Activated T-helper 17 cell treated with anti-CD3 and anti-CD28 coated beads, Interleukin-2, amount 50 U/mL, for 72 hours (primary cell): Measurements from ENCODE around the gene SAMSN1. TPM values are rescaled to one million over a fixed set of nuclear protein-coding genes. Genes with fewer than 3 reads are reported as not detected.

Experiments
- ATAC-seq: fragments of 150-1000 bp; cut with Tn5 transposase; replicated peaks from 2 replicates; pipeline ENCODE4 v1.10.0; 2021; ENCODE audit warnings: mild to moderate bottlenecking, moderate library complexity
- H3K27ac Mint-ChIP-seq: one replicate; pipeline ENCODE4 v1.8.0; 2022; ENCODE audit warnings: mixed read lengths
- H3K27me3 Mint-ChIP-seq: one replicate; pipeline ENCODE4 v1.8.0; 2022; ENCODE audit warnings: mixed read lengths
- H3K36me3 Mint-ChIP-seq: one replicate; pipeline ENCODE4 v1.8.0; 2022; ENCODE audit warnings: low read depth, mild to moderate bottlenecking, mixed read lengths
- H3K4me1 Mint-ChIP-seq: one replicate; pipeline ENCODE4 v1.8.0; 2022; ENCODE audit warnings: mixed read lengths
- H3K4me3 Mint-ChIP-seq: one replicate; pipeline ENCODE4 v1.8.0; 2022; ENCODE audit warnings: mild to moderate bottlenecking, mixed read lengths
- H3K9me3 Mint-ChIP-seq: one replicate; pipeline ENCODE4 v1.8.0; 2022; ENCODE audit warnings: mixed read lengths
- total RNA-seq, 2 donors: library from RNA; stranded (reverse); gene quantifications; one replicate each; pipeline ENCODE4 v1.2.3, GENCODE V29; 2022

Gene SAMSN1
- total RNA-seq, 2 donors from 2014 or later = 76.9 to 93.3 TPM

- Mint-ChIP-seq H3K36me3 (peaks cover 93% of the 10 kb centered on the region), H3K27ac (peak overlapping the region; percentile 9), H3K4me1 (peaks cover 14% of the 10 kb centered on the region), H3K4me3 (no peak overlapping the region), H3K27me3 (no peaks in the 10 kb centered on the region), H3K9me3 (no peaks in the 10 kb centered on the region)
- ATAC-seq = no peak
Measured at GRCh38 chr21:14493731-14494130, 52.4 kb downstream of the SAMSN1 start.

DNA sequence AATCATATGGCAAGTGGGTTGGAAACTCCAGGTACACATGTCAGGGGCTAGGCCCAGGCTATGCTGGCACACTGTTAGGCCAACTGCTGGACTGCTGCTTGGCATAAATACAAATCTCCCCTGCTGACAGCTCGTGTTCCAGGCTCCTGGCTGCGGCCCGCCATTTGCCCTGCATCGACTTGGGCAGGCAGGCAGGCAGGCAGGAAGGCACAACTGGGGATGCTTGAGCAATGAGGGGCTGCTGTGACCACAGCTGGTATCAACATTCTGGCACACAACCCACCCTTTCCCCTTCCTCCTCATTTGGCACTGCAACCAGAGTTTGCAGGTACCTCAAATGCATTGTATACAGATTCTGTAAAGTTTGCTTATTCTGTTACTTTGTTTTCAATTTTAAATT lies 53.2 kb downstream of the SAMSN1 start:
- H3K27ac Mint-ChIP-seq = peak overlapping the region; percentile 9
- H3K4me1 Mint-ChIP-seq = peaks cover 21% of the 10 kb centered on the region
- H3K9me3 Mint-ChIP-seq = no peaks in the 10 kb centered on the region
- no peak overlapping the region for H3K4me3 Mint-ChIP-seq
- no peaks in the 10 kb centered on the region for H3K27me3 Mint-ChIP-seq
- peaks cover 92% of the 10 kb centered on the region for H3K36me3 Mint-ChIP-seq
- no peak for ATAC-seq

GRCh38 chr21:14491269-14491681 lies 54.8 kb downstream of the SAMSN1 start:
- Mint-ChIP-seq H3K4me3 (no peak overlapping the region), H3K4me1 (peaks cover 33% of the 10 kb centered on the region), H3K27me3 (no peaks in the 10 kb centered on the region), H3K36me3 (peaks cover 90% of the 10 kb centered on the region), H3K9me3 (no peaks in the 10 kb centered on the region), H3K27ac (peak overlapping the region; percentile 29)
- ATAC-seq = no peak

- ATAC-seq = no peak
- Mint-ChIP-seq H3K4me3 (peak overlapping the region; percentile 67), H3K4me1 (peaks cover 39% of the 10 kb centered on the region)
Measured at GRCh38 chr21:14488672-14489204, 57.4 kb downstream of the SAMSN1 start.

DNA sequence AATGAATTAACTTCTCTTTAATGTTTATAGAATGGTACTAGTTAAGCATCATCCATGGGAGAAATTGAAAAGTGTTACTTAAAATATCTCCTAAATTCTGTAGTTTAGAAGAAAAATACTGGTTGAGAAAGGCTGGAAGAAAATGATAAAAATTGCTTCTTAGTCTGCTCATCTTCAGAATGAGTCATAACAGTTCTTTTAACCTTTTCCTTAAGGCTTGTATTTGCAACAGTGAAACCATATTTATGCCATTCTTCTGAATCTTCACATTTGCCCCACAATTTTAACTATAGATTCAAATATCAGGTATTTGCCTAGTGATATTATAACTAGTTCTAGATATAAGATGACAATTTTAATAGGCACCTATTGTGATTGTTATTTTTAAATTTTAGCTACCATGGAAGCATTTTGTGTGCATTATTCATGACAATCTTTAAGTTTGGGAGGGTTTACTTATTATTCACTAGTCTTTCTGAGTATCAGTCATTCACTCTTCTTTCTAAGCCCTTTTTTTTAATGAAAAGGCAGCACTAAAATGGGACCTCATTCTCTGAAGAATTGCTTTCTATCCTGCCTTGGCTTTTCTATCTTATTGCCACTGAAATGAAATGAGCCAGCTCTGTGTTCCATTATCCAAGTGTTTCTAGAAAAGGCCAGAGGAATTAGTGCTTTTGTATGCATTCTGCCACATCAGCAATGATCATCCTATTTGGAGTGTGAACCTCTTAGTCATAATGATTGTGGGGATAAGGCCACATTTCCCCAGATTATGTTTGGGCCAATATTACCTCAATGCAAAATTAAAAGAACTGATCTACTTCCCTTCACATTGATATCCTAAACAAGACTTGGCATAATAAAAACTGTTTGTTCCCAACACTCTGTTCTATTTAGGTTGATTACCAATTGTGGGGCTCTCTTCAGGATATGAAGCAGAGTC lies 58.4 kb downstream of the SAMSN1 start:
- Mint-ChIP-seq H3K4me3 (peak overlapping the region; percentile 67), H3K27me3 (no peaks in the 10 kb centered on the region), H3K9me3 (peaks cover 9% of the 10 kb centered on the region), H3K27ac (peak overlapping the region; percentile 94), H3K36me3 (peaks cover 86% of the 10 kb centered on the region), H3K4me1 (peaks cover 43% of the 10 kb centered on the region)
- ATAC-seq = peak; percentile 76

More at GRCh38 chr21:14488672-14489204, 57.4 kb downstream of the SAMSN1 start:
- H3K36me3 Mint-ChIP-seq = peaks cover 90% of the 10 kb centered on the region
- H3K9me3 Mint-ChIP-seq = peaks cover 4% of the 10 kb centered on the region
- no peaks in the 10 kb centered on the region for H3K27me3 Mint-ChIP-seq
- peak overlapping the region; percentile 94 for H3K27ac Mint-ChIP-seq

DNA sequence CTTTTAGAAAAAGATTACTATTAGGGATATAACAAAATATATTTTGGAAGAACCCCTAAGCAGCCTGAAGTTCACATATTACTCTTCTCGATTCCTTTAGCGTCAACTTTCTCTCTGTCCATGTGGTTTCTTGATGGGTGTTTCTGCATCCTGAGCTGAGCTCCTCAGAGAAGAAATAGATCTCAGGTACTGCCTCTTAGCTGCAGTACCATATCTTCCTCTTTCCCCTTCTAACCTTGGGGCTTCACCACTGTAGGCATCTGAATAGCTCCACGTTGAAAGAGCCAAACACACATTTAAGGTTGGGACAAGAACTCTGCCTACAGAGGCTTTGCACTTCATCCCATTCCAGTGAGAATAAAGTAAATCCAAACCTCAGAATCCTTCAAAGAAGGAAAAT lies 59.2 kb downstream of the SAMSN1 start:
- peaks cover 12% of the 10 kb centered on the region for H3K9me3 Mint-ChIP-seq
- H3K36me3 Mint-ChIP-seq = peaks cover 77% of the 10 kb centered on the region
- no peaks in the 10 kb centered on the region for H3K27me3 Mint-ChIP-seq
- H3K4me3 Mint-ChIP-seq = peak overlapping the region; percentile 67
- peak overlapping the region; percentile 94 for H3K27ac Mint-ChIP-seq
- no peak for ATAC-seq
- peaks cover 48% of the 10 kb centered on the region for H3K4me1 Mint-ChIP-seq

DNA sequence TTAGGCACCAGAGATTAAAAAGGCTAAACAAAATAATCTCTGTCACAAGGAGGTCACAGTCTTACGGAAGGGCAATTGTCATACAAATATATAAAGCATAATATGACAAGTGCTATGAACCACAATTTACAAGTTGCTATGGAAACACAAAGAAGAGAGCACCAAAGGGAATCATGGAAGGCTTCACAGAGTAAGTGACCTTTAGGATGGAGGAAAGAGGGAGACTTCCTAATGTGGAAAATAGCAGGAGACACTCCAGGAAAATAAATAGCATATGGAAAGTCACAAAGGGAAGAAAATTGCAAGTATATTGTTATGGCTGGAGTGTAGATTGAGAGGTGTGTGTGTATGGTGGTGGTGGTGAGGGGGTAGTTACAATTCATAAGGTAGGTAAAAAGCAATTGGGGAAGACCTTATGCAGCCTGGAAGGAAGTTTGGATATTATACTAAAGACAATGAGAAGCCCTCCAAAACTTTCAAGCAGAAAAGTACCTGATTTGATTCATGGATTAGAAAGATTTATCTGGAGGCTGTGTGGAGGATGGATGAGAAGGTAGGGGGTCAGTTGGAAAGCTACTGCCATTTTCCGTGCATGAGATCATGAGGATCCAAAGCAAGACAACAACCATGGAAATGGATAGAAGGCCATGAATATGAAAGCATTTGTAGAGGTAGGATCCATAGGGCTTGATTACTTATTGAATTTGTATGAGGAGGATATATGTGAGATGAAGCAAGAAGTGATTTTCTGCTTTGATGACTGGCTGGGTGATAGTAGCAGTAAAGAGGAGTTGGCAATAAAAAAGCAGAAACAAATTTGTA lies 61.7 kb downstream of the SAMSN1 start:
- Mint-ChIP-seq H3K36me3 (peaks cover 56% of the 10 kb centered on the region), H3K4me3 (no peak overlapping the region), H3K4me1 (peaks cover 53% of the 10 kb centered on the region), H3K9me3 (peaks cover 12% of the 10 kb centered on the region), H3K27me3 (no peaks in the 10 kb centered on the region), H3K27ac (peak overlapping the region; percentile 92)
- ATAC-seq = no peak

DNA sequence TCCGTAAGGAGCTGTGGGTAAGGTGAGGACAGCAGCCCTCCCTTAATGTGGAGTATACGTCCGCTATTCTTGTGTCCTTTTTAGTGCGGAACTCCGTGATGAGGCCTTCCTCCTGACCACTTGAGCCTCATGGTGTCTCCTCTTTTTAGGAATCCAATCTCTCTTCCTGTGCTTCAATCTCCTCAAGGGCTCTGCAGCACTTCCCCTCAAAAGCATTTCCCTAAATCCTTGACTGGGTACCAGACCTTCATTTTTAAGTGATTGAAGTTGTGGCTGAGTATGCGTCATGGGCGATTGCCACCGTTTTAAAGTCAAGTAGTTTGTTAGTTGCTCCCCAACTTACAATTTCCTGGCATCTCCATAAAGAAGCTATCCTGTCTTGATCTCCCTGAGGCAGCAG lies 62.8 kb downstream of the SAMSN1 start:
- Mint-ChIP-seq H3K4me3 (peak overlapping the region; percentile 74), H3K27me3 (no peaks in the 10 kb centered on the region), H3K27ac (peak overlapping the region; percentile 92), H3K36me3 (peaks cover 48% of the 10 kb centered on the region), H3K9me3 (peaks cover 12% of the 10 kb centered on the region), H3K4me1 (peaks cover 47% of the 10 kb centered on the region)
- no peak for ATAC-seq

DNA sequence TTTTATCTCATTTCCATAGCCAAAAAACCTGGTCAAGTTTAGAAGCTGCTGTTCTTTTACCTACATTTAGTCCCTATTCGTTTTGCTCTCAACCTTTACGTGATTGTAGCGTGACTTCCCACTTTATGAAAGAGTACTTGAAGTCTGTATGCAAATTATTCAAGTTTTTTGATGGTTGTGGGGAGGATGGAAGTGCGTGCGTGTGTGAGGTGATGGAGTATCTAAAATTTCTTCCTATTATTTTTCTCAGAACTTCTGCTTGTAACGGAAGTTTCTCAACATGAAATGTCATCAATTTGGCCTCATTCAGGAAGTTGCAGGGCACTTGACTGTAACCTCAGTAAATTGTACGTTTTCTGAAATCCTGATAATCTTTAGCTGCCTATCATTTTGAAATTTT lies 64.0 kb downstream of the SAMSN1 start:
- H3K4me1 Mint-ChIP-seq = peaks cover 36% of the 10 kb centered on the region
- H3K27me3 Mint-ChIP-seq = no peaks in the 10 kb centered on the region

DNA sequence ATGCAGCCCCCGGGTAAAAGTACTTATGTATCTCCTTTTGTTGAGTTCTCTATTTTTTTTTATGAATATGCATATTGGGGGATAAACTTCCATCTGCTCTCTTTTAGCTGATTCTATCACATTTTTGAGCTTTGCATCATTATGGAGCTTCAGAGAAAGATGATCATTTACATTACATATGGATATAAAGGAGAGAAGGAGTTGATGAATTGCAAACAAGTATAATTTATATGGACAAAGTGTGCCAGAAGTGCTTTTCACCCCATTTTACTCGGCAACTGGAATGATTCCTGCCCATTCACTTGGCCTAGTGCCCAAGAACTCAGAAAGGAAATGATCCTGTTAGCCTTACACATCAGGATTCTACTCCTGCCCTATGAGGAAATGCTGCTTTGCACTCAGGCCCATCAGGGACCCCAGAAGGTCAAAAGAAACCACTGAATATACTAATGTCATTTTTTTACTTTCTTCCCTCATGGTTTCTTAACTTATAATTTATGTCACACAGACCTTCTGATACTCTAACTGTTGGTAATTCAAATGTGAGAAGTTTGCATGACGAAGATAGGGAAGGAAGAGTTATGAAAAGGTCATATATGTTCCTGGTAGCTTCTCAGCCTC lies 65.6 kb downstream of the SAMSN1 start:
- Mint-ChIP-seq H3K27ac (no peak overlapping the region), H3K9me3 (peaks cover 12% of the 10 kb centered on the region), H3K27me3 (no peaks in the 10 kb centered on the region), H3K4me3 (no peak overlapping the region), H3K36me3 (peaks cover 24% of the 10 kb centered on the region), H3K4me1 (peaks cover 32% of the 10 kb centered on the region)
- no peak for ATAC-seq

More for the DNA sequence above, 64.0 kb downstream of the SAMSN1 start:
- peaks cover 12% of the 10 kb centered on the region for H3K9me3 Mint-ChIP-seq
- ATAC-seq = peak; percentile 80
- peak overlapping the region; percentile 92 for H3K27ac Mint-ChIP-seq
- H3K36me3 Mint-ChIP-seq = peaks cover 38% of the 10 kb centered on the region
- H3K4me3 Mint-ChIP-seq = peak overlapping the region; percentile 74

DNA sequence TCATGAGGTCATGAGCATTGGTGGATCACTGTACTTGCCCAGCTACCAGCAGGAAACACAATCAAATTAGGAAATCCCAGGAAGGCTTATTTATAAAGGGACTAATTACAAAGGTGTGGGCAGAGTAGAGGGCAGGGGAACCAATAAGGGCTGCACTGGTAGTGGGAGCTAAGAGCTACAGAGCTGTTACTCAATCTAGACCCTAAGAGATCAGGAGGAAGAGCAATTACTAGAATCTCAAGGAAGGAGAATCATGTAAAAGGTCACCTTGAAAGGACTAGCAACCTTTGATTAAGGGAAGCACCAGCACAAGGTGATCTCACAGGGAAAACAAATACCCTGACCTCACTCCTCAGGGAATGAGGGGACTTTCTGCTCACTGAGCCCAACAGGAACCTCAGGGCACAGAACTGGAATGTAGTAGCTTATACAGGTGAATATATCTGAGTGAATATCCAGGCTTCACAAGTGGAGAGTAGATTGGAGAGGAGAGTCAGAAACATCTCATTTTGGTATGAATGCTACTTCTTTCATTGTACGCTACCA lies 66.8 kb downstream of the SAMSN1 start:
- peaks cover 12% of the 10 kb centered on the region for H3K36me3 Mint-ChIP-seq
- H3K4me1 Mint-ChIP-seq = peaks cover 25% of the 10 kb centered on the region
- no peak overlapping the region for H3K4me3 Mint-ChIP-seq
- ATAC-seq = no peak
- peaks cover 12% of the 10 kb centered on the region for H3K9me3 Mint-ChIP-seq
- no peaks in the 10 kb centered on the region for H3K27me3 Mint-ChIP-seq
- H3K27ac Mint-ChIP-seq = no peak overlapping the region

GRCh38 chr21:14477841-14478240 lies 68.3 kb downstream of the SAMSN1 start:
- Mint-ChIP-seq H3K36me3 (no peaks in the 10 kb centered on the region), H3K9me3 (peaks cover 3% of the 10 kb centered on the region), H3K4me3 (no peak overlapping the region), H3K27me3 (no peaks in the 10 kb centered on the region), H3K4me1 (peaks cover 14% of the 10 kb centered on the region), H3K27ac (no peak overlapping the region)
- ATAC-seq = no peak

DNA sequence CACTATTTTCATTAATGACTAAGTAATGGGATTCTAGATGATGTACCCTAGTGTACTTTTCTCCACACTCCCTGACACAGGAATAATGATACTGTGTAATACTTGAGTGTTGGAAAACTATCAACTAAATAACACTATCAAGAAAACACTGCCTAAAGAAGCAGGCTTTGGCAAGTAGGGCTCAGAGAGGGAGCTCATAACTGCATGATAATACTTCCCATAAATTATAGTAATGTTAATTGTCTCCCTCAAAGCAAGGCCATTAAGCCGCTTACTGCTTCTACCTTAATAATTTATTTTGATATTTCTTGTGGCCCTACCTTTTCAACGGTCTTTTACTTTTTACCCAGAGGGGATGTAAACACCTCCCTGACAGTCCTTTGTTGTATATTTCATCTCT lies 69.0 kb downstream of the SAMSN1 start:
- H3K4me1 Mint-ChIP-seq = peaks cover 11% of the 10 kb centered on the region
- H3K4me3 Mint-ChIP-seq = no peak overlapping the region
- ATAC-seq = no peak
- no peaks in the 10 kb centered on the region for H3K27me3 Mint-ChIP-seq
- H3K36me3 Mint-ChIP-seq = no peaks in the 10 kb centered on the region
- no peak overlapping the region for H3K27ac Mint-ChIP-seq
- peaks cover 3% of the 10 kb centered on the region for H3K9me3 Mint-ChIP-seq

- Mint-ChIP-seq H3K9me3 (no peaks in the 10 kb centered on the region), H3K36me3 (no peaks in the 10 kb centered on the region), H3K4me3 (no peak overlapping the region), H3K27me3 (no peaks in the 10 kb centered on the region), H3K27ac (no peak overlapping the region), H3K4me1 (no peaks in the 10 kb centered on the region)
- ATAC-seq = no peak
Measured at GRCh38 chr21:14474995-14475394, 71.1 kb downstream of the SAMSN1 start.
